SK-N-SH (cell line): ENCODE measurements around the gene OAF. TPM values are rescaled to one million over a fixed set of nuclear protein-coding genes. Genes with fewer than 3 reads are reported as not detected.

Source experiments
- CTCF ChIA-PET: fragments of 300-600, 350-600 bp; formaldehyde crosslinking; extraction: SDS; loops from one replicate; lab custom pipeline; 2021; lab: Yijun Ruan, JAX
- POLR2A ChIA-PET: fragments of 350-600 bp; sonication (Branson Sonifier 250); formaldehyde crosslinking; extraction: SDS; loops from one replicate; lab custom pipeline; 2020; ENCODE audit warnings: antibody characterized with exemption, inconsistent platforms; lab: Yijun Ruan, JAX
- DNase-seq: peaks from one replicate; pipeline ENCODE4 v3.0.0; 2012
- H2AFZ ChIP-seq: fragments of 200-600 bp; sonication (generic); 2 replicates; pipeline ENCODE4 v1.8.1; 2016; ENCODE audit warnings: antibody characterized with exemption, mild to moderate bottlenecking, low read depth
- H3F3A ChIP-seq: fragments of 200-600 bp; sonication (generic); replicated peaks from 2 replicates; pipeline ENCODE3; 2016; ENCODE audit warnings: antibody characterized with exemption, mild to moderate bottlenecking; ENCODE audit not compliant: insufficient read depth
- H3K27ac ChIP-seq, 2 experiments: fragments of 200-500 bp in 1 of 2; fragments of 200-600 bp in 1 of 2; sonication (Bioruptor generic) in 1 of 2; sonication (generic), shearing (Covaris generic) in 1 of 2; 2 replicates each; pipeline versions ENCODE4 v1.5.1 to v1.6.1; 2014 to 2016; ENCODE audit warnings: low read depth in 2 of 2, inconsistent platforms in 1 of 2, low read length in 1 of 2, mild to moderate bottlenecking in 1 of 2, mixed read lengths in 1 of 2
- H3K27me3 ChIP-seq: fragments of 200-600 bp; sonication (generic), shearing (Covaris generic); 2 replicates; pipeline ENCODE4 v1.6.1; 2016; ENCODE audit warnings: mixed run types; ENCODE audit not compliant: insufficient read depth
- H3K36me3 ChIP-seq, 2 experiments: fragments of 200-500 bp in 1 of 2; fragments of 200-600 bp in 1 of 2; sonication (Bioruptor generic) in 1 of 2; sonication (generic) in 1 of 2; replicated peaks in 1 of 2; 2 replicates each; pipeline versions ENCODE3 to v1.5.1; 2014 to 2016; ENCODE audit warnings: low read length in 1 of 2, mild to moderate bottlenecking in 1 of 2; ENCODE audit not compliant: insufficient read depth in 2 of 2, control insufficient read depth in 1 of 2
- H3K4me1 ChIP-seq, 2 experiments: fragments of 200-500 bp in 1 of 2; fragments of 200-600 bp in 1 of 2; sonication (Bioruptor generic) in 1 of 2; sonication (generic), shearing (Covaris generic) in 1 of 2; 2 replicates each; pipeline versions ENCODE4 v1.5.1 to v1.6.1; 2014 to 2016; ENCODE audit warnings: low read depth in 1 of 2, low read length in 1 of 2, mixed run types in 1 of 2; ENCODE audit not compliant: insufficient read depth in 2 of 2, control insufficient read depth in 1 of 2
- H3K4me2 ChIP-seq: fragments of 200-600 bp; sonication (generic), shearing (Covaris generic); 2 replicates; pipeline ENCODE4 v1.6.1; 2017; ENCODE audit warnings: mixed run types
- H3K4me3 ChIP-seq, 2 experiments: fragments of 200-500 bp in 1 of 2; fragments of 200-600 bp in 1 of 2; sonication (Bioruptor generic) in 1 of 2; sonication (generic), shearing (Covaris generic) in 1 of 2; 2 replicates each; pipeline versions ENCODE4 v1.5.1 to v1.8.1; 2014 to 2016; ENCODE audit warnings: low read depth in 2 of 2, inconsistent platforms in 1 of 2, low read length in 1 of 2, mild to moderate bottlenecking in 1 of 2, mixed read lengths in 1 of 2, moderate library complexity in 1 of 2
- H3K79me2 ChIP-seq: fragments of 200-600 bp; sonication (generic); 2 replicates; pipeline ENCODE4 v1.8.1; 2017; ENCODE audit warnings: mild to moderate bottlenecking; ENCODE audit not compliant: insufficient read depth
- H3K9ac ChIP-seq: fragments of 200-600 bp; sonication (generic); 2 replicates; pipeline ENCODE4 v1.6.1; 2017; ENCODE audit warnings: mixed run types
- H3K9me2 ChIP-seq: fragments of 200-600 bp; sonication (generic); 2 replicates; pipeline ENCODE4 v1.6.1; 2017; ENCODE audit warnings: mixed run types
- H3K9me3 ChIP-seq: fragments of 200-600 bp; sonication (generic); 2 replicates; pipeline ENCODE4 v1.6.1; 2017; ENCODE audit warnings: mixed run types, mild to moderate bottlenecking, moderate library complexity
- H4K20me1 ChIP-seq: fragments of 200-600 bp; sonication (generic); 2 replicates; pipeline ENCODE4 v1.6.1; 2017; ENCODE audit warnings: mild to moderate bottlenecking, mixed run types; ENCODE audit not compliant: insufficient read depth
- CHD2 ChIP-seq: fragments of 150-350 bp; IDR thresholded peaks from 2 replicates; pipeline ENCODE4 v1.6.1; 2018; ENCODE audit warnings: low read length; ENCODE audit not compliant: partially characterized antibody
- EZH2phosphoT487 ChIP-seq: fragments of 200-600 bp; sonication (generic); IDR thresholded peaks from 2 replicates; pipeline ENCODE4 v1.6.1; 2017; ENCODE audit warnings: low read depth, mixed run types, mild to moderate bottlenecking, antibody characterized with exemption, moderate library complexity, borderline replicate concordance
- FOXJ3 ChIP-seq: sonication (generic); formaldehyde crosslinking; IDR thresholded peaks from 2 replicates; pipeline ENCODE4 v1.5.1; 2020; ENCODE audit warnings: mild to moderate bottlenecking, missing genetic modification reagents
- IRF3 ChIP-seq: fragments of 150-350 bp; IDR thresholded peaks from 2 replicates; pipeline ENCODE4 v1.6.1; 2016; ENCODE audit warnings: mild to moderate bottlenecking, low read depth, low read length
- MEF2A ChIP-seq: IDR thresholded peaks from 2 replicates; pipeline ENCODE4 v1.4.0; 2012; ENCODE audit warnings: low read depth, borderline replicate concordance
- NRF1 ChIP-seq: IDR thresholded peaks from 2 replicates; pipeline ENCODE4 v1.6.1; 2012; ENCODE audit warnings: low read depth, mild to moderate bottlenecking, low read length
- PBX3 ChIP-seq: IDR thresholded peaks from 2 replicates; pipeline ENCODE4; 2012
- RCOR1 ChIP-seq: fragments of 150-350 bp; IDR thresholded peaks from 2 replicates; pipeline ENCODE4 v1.6.1; 2017; ENCODE audit warnings: antibody characterized with exemption, low read length
- ZBTB33 ChIP-seq: IDR thresholded peaks from 2 replicates; pipeline ENCODE4 v1.4.0; 2012; ENCODE audit warnings: low read depth, borderline replicate concordance
- WGBS: methylation state at CpG from one replicate; pipeline ENCODE4 v1.1.6; 2017; ENCODE audit warnings: low lambda C conversion rate; 5-methylcytosine and 5-hydroxymethylcytosine counted together
- polyA plus RNA-seq, 3 experiments: library from polyadenylated mRNA; depleted of rRNA; stranded (reverse); fragments of >200 nt; gene quantifications; 2 replicates each; pipeline ENCODE4 v1.2.3, GENCODE V29; 2012

Gene OAF
- polyA plus RNA-seq, 1 of the 3 experiments (the other 2 are of a cell fraction): 28.0 TPM

GRCh38 chr11:120224972-120225909, 14.4 kb downstream of the OAF start:
- ChIA-PET POLR2A (no interaction called here), CTCF (interaction anchor here (1.2 to 19.4 kb wide), 6 partner anchors 9 to 70 kb away, joined by 3 to 622 read pairs (median 77); partner anchors contain the start of gene OAF)
- no peaks in the 10 kb centered on the region for H3F3A ChIP-seq
- no peaks in the 10 kb centered on the region for H3K9me3 ChIP-seq
- no peaks in the 10 kb centered on the region for H3K79me2 ChIP-seq
- no peak overlapping the region for H3K9ac ChIP-seq
- WGBS: 88% methylated on average over 15 of the region's 22 CpGs
- no peaks in the 10 kb centered on the region for H3K36me3 ChIP-seq
- H3K4me2 ChIP-seq: no peak overlapping the region
- no peak overlapping the region for H2AFZ ChIP-seq
- H4K20me1 ChIP-seq: no peaks in the 10 kb centered on the region
- H3K27me3 ChIP-seq: no peaks in the 10 kb centered on the region
- H3K9me2 ChIP-seq: no peaks in the 10 kb centered on the region
- TF ChIP-seq FOXJ3 (CRISPR knock-in tag) (no peak), MEF2A (no peak), RCOR1 (no peak), ZBTB33 (no peak)
- no peak overlapping the region for H3K4me3 ChIP-seq
- H3K27ac ChIP-seq: no peak overlapping the region
- no peak for DNase-seq
- H3K4me1 ChIP-seq: no peaks in the 10 kb centered on the region; a peak in 1 of 4 replicates

- POLR2A ChIA-PET: no interaction called here
- Histone ChIP-seq H3K4me3 (no peak overlapping the region), H3K4me1 (no peaks in the 10 kb centered on the region; a peak in 1 of 4 replicates), H4K20me1 (no peaks in the 10 kb centered on the region), H3K9ac (no peak overlapping the region), H3K4me2 (no peak overlapping the region), H3K9me2 (no peaks in the 10 kb centered on the region), H2AFZ (no peak overlapping the region), H3K9me3 (no peaks in the 10 kb centered on the region), H3K27me3 (no peaks in the 10 kb centered on the region)
- 82% methylated on average over 1 of the region's 5 CpGs for WGBS
- CTCF ChIA-PET: interaction anchor here (0.6 to 19.4 kb wide), 9 partner anchors 9 to 744 kb away, joined by 3 to 622 read pairs (median 4); partner anchors contain the start of gene OAF
- DNase-seq: no peak
- TF ChIP-seq PBX3 (no peak), EZH2phosphoT487 (no peak), IRF3 (no peak), NRF1 (no peak), CHD2 (no peak)
- TF ChIP-seq, all 33 proteins: peak for 0
- Histone ChIP-seq H3K36me3 (no peaks in the 10 kb centered on the region), H3F3A (no peaks in the 10 kb centered on the region), H3K79me2 (no peaks in the 10 kb centered on the region), H3K27ac (no peak overlapping the region)
Observed at GRCh38 chr11:120226242-120226641, 15.4 kb downstream of the OAF start.
